CD4-positive, alpha-beta T cell treated with Interferon gamma for 1 hour (primary cell): Measurements from ENCODE around the gene GRIK4.

Experiments
- DNase-seq: peaks from one replicate; pipeline ENCODE4 v3.0.0-alpha.2; 2020

Gene GRIK4

GRCh38 chr11:120871924-120872323, 360.4 kb downstream of the GRIK4 start:
- no peak for DNase-seq

- DNase-seq: no peak
Measured at GRCh38 chr11:120873966-120874735, 362.6 kb downstream of the GRIK4 start.

GRCh38 chr11:120875986-120876385, 364.4 kb downstream of the GRIK4 start:
- no peak for DNase-seq

- DNase-seq: no peak
Measured at GRCh38 chr11:120877746-120878365, 366.3 kb downstream of the GRIK4 start.

- no peak for DNase-seq
Measured at GRCh38 chr11:120878781-120879180, 367.2 kb downstream of the GRIK4 start.

- DNase-seq: no peak
Measured at GRCh38 chr11:120880498-120881175, 369.1 kb downstream of the GRIK4 start.

GRCh38 chr11:120881596-120881995, 370.0 kb downstream of the GRIK4 start:
- no peak for DNase-seq

- no peak for DNase-seq
Measured at GRCh38 chr11:120882175-120882574, 370.6 kb downstream of the GRIK4 start.

- DNase-seq: no peak
Measured at GRCh38 chr11:120883404-120884080, 372.0 kb downstream of the GRIK4 start.

- no peak for DNase-seq
Measured at GRCh38 chr11:120884154-120885020, 372.8 kb downstream of the GRIK4 start.

GRCh38 chr11:120890609-120891320, 379.2 kb downstream of the GRIK4 start:
- DNase-seq: no peak

- DNase-seq: no peak
Measured at GRCh38 chr11:120893440-120894201, 382.1 kb downstream of the GRIK4 start.

GRCh38 chr11:120894202-120894985, 382.8 kb downstream of the GRIK4 start:
- DNase-seq: no peak

GRCh38 chr11:120896687-120897086, 385.1 kb downstream of the GRIK4 start:
- DNase-seq: no peak

GRCh38 chr11:120898568-120898967, 387.0 kb downstream of the GRIK4 start:
- no peak for DNase-seq

GRCh38 chr11:120899720-120900119, 388.2 kb downstream of the GRIK4 start:
- no peak for DNase-seq

- no peak for DNase-seq
Measured at GRCh38 chr11:120900643-120901042, 389.1 kb downstream of the GRIK4 start.

GRCh38 chr11:120903686-120904085, 392.1 kb downstream of the GRIK4 start:
- no peak for DNase-seq

GRCh38 chr11:120904116-120904515, 392.6 kb downstream of the GRIK4 start:
- DNase-seq: no peak

- DNase-seq: no peak
Measured at GRCh38 chr11:120906766-120907165, 395.2 kb downstream of the GRIK4 start.
